Muscle layer of duodenum (tissue), 2 donors: ENCODE measurements around the gene TTC21A.

ENCODE experiments used
- H3K27ac ChIP-seq: one replicate; pipeline ENCODE4 v1.7.0; 2013; ENCODE audit warnings: mild to moderate bottlenecking, low read length
- H3K27me3 ChIP-seq: one replicate; pipeline ENCODE4 v1.7.0; 2013; ENCODE audit warnings: low read depth, mild to moderate bottlenecking, control low read depth, low read length
- H3K36me3 ChIP-seq, 2 donors: one replicate each; pipeline ENCODE4 v1.7.0; 2013; ENCODE audit warnings: low read length in 2 of 2, control low read depth in 1 of 2, mild to moderate bottlenecking in 1 of 2; ENCODE audit not compliant: insufficient read depth in 2 of 2, control insufficient read depth in 1 of 2
- H3K4me1 ChIP-seq, 2 donors: one replicate each; pipeline ENCODE4 v1.7.0; 2013; ENCODE audit warnings: low read length in 2 of 2, mild to moderate bottlenecking in 2 of 2, control low read depth in 1 of 2, moderate library complexity in 1 of 2; ENCODE audit not compliant: insufficient read depth in 2 of 2, control insufficient read depth in 1 of 2
- H3K4me3 ChIP-seq, 2 donors: one replicate each; pipeline ENCODE4 v1.7.0; 2013; ENCODE audit warnings: low read length in 2 of 2, low read depth in 1 of 2, mild to moderate bottlenecking in 1 of 2
- H3K9me3 ChIP-seq, 2 donors: one replicate each; pipeline ENCODE4 v1.7.0; 2013; ENCODE audit warnings: low read length in 2 of 2, control low read depth in 1 of 2, mild to moderate bottlenecking in 1 of 2; ENCODE audit not compliant: control insufficient read depth in 1 of 2
- donor health status: healthy.

TTC21A gene

DNA sequence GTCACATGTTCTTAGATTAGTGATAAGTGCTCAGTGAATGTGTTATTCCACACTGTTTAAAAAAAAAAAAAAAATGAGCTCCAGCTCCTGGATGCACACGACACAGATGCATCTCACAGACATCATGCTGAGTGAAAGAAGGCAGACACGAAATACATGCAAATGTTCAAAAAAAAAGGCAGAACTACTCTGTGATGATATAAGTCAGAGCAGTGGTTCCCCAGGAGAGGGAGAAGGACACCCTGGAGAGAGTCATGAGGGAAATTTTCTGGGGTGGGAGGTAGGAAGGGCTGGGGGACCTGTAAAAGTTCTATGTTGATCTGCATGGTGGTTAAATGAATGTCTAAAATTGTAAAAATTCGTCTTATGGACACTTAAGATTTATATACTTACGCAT, 41.6 kb downstream of the TTC21A start:
- Histone ChIP-seq H3K27me3 (no peaks in the 10 kb centered on the region), H3K4me3 (peak overlapping the region in 1 of 2 donors; percentile 88), H3K9me3 (no peaks in the 10 kb centered on the region), H3K4me1 (peaks cover 49 to 55% of the 10 kb centered on the region in 2 donors), H3K27ac (peak overlapping the region; percentile 95), H3K36me3 (peaks cover 31 to 43% of the 10 kb centered on the region in 2 donors)

DNA sequence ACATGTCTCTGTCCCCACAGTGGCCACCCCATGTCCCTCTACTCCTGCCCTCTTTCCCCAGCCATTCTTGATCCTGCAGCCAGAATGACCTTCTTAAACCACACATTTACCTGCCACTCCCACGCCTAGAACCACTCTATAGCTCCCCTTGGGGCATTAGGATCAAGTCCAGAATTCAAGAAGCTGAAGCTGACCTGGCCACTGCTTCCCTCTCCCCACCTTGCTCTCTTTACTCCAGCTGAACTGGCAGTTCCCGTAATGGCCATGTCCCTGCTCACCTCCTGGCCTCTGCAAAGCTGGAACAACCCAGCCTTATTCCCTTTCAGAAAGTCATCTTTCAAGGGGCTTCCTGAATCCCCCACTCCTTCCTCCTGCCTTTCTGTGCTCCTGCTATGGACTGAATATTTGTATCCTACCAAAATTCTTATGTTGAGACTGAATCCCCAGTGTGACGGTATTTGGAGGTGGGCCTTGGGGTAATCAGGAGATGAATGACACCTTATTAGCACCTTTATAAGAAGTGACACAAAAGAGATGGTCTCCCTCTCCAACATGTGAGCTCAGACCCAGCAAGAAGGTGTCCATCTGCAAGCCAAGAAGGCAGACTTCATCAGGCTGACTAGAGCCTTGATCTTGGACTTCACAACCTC, 42.1 kb downstream of the TTC21A start:
- Histone ChIP-seq H3K27me3 (no peaks in the 10 kb centered on the region), H3K4me3 (peak overlapping the region; percentile 88 to 96), H3K4me1 (peaks cover 49 to 55% of the 10 kb centered on the region in 2 donors), H3K27ac (peak overlapping the region; percentile 98), H3K9me3 (no peaks in the 10 kb centered on the region), H3K36me3 (peaks cover 26 to 37% of the 10 kb centered on the region in 2 donors)

DNA sequence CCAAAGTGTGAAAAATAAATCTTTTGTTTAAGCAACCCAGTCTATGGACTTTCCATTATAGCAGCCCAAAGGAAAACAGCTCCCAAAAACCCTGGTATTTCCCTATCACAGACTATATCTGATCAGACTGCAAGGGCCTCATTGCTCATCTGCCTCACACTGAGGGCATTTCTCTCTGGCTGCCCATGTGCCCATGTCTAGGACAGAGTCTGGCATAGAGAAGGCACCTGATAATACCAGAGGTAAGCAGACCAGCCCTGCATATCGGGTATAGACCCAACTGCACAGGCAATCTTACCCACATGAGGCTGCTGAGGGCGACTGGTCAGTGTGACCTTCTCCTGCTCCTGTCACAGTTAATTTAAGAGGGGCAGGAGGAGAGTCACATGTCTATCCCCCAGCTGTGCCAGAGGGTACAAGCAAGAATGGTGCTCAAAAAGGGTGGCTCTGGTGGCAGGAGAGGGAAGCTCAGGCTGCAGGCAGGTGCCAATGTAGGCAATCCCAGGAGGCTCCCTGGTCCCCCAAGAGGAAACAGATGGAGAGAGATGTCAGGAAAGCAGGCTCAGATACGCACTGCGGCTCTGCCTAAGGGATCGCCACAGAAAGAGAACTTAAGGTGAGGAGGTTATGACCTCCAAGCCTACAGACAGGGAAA, 42.8 kb downstream of the TTC21A start:
- H3K27ac ChIP-seq: peak overlapping the region; percentile 98
- no peaks in the 10 kb centered on the region for H3K27me3 ChIP-seq
- H3K36me3 ChIP-seq: peaks cover 19 to 31% of the 10 kb centered on the region in 2 donors
- no peaks in the 10 kb centered on the region for H3K9me3 ChIP-seq
- peak overlapping the region; percentile 88 to 96 for H3K4me3 ChIP-seq
- peaks cover 49 to 53% of the 10 kb centered on the region in 2 donors for H3K4me1 ChIP-seq

DNA sequence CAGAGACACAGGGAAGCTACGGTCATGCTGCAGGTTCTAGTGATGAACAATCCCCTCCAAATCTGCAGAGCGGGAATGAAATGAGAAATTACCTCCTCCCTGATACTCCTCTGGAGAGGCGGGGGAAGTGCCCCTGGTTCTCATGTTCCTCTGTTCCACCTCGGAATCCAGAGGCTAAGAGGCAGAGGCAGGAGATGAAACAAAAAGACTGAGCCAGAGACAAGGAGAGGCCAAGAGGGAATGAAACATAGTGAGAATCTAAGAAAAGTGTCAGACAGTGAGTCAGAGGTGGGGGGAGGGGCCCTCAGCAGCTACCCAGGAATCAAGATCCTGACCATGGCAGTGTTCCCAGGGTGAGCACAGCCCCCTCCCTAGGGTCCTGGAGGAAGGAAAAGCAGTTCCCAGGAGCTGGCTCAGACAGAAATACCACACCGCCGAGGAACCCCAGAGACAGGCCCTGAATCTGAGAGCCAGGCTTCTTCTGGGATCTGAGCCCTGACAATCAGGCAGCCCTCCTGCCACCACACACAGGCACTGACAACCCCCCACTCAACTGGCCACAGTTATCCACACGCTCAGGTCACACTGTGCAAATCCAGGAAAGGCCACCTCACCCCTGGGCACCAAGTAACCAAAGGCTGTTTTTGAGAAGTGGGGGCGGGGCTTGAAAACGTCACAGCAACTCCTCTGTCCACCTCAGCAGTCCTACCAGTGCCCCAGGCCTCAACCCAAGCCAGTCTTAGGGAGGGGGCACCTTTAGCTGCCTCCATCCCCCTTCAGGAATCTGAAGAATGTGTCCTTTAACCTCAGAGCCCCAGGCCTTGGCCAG, 43.5 kb downstream of the TTC21A start:
- peaks cover 12 to 24% of the 10 kb centered on the region in 2 donors for H3K36me3 ChIP-seq
- H3K4me1 ChIP-seq: peaks cover 45 to 46% of the 10 kb centered on the region in 2 donors

DNA sequence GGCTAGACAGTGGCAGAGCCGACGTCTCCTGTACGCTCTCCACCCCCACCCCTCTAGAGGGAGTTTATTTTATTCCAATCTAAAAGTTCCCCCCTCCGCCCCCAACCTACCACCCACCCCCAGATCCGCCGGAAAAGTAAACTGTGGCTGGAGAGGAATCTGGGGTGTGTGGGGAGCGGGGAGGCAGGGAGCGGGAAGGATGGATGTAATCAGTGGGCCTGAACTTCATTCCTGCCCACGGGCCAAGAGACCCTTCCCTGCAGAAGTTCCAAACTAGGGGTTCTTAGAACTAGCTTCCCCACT, 46.4 kb downstream of the TTC21A start:
- Histone ChIP-seq H3K4me1 (peaks cover 17 to 19% of the 10 kb centered on the region in 2 donors), H3K9me3 (no peaks in the 10 kb centered on the region), H3K27ac (peak overlapping the region; percentile 72), H3K27me3 (no peaks in the 10 kb centered on the region), H3K36me3 (peaks cover 5 to 21% of the 10 kb centered on the region in 2 donors), H3K4me3 (peak overlapping the region; percentile 26 to 46)

More for the DNA sequence above, 43.5 kb downstream of the TTC21A start:
- no peaks in the 10 kb centered on the region for H3K27me3 ChIP-seq
- peak overlapping the region; percentile 98 for H3K27ac ChIP-seq
- H3K9me3 ChIP-seq: no peaks in the 10 kb centered on the region
- H3K4me3 ChIP-seq: peak overlapping the region; percentile 88 to 96

DNA sequence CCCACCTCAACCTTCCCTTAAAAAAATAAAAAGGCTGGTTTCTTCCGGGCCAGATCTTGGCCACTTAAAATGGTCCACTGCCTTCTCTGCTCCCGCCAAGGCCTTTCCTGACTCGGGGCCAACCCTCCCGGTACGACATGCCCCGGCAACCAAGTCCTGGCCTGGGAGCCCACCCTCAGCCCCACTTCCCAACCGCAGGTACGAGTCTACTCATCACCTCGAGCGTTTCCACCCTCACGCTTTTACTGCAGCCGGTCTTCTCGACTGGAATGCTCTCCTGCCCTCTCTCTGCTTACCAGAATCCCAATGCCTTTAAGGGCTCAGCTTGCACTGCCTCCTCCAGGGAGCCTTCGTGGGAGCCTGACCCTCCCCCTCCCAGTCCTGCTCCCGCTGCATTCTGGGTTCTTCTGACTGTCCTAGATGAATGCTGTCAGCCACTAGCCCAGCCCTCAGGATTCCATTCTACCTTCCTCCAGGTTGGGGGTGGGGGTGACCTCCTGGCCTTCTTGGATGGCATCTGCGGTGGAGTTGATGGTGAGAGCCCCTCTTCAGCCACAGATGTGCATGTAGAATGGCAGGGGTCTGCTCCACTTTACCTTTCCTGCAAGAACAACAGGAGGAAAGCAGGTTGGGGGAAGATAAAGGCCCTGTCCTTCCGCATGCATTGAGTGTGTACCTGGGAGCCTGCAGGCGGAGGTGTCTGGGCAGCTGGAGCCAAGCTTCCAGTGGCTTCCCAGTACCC, 47.0 kb downstream of the TTC21A start:
- Histone ChIP-seq H3K27ac (peak overlapping the region; percentile 72), H3K36me3 (peaks cover 5 to 21% of the 10 kb centered on the region in 2 donors), H3K9me3 (no peaks in the 10 kb centered on the region), H3K4me3 (peak overlapping the region; percentile 26 to 46), H3K27me3 (no peaks in the 10 kb centered on the region), H3K4me1 (peaks cover 11 to 13% of the 10 kb centered on the region in 2 donors)

DNA sequence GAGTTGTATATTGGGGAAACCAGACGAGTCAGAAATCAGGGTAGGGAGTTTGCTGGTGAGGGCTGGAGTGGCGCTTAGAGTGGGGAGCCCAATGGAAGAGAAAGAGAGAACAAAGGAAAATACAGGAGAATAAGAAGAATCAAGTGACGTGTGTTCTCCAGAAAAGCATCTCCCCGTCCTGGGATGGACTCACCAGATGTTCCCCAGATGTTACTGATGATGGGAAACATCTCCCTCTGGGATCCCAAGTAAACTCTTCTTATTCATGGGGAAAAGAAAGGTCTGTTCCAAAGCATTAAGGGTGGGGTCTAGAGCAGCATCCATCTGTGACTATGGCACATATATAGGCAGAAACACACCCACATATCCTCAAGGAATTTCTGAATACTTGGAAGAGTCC, 48.9 kb downstream of the TTC21A start:
- Histone ChIP-seq H3K4me1 (no peaks in the 10 kb centered on the region), H3K4me3 (no peak overlapping the region), H3K27ac (no peak overlapping the region)

DNA sequence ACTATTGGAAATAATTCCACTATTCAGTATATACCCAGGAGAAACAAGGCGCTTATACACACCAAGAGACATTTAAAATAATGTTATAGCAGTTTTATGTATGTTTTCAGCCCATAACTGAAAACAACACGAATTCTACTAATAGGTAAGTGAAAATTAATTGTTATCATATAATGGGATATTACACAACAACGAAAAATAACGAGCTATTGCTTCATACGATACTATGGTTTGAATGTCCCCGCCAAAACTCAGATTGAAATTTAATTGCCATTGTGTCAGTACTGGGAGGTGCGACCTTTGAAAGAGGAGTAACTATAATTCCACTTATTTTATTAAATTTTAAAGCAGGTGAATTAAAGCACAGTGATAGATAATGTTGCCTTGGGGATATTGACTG, 49.9 kb downstream of the TTC21A start:
- no peaks in the 10 kb centered on the region for H3K27me3 ChIP-seq

More for the DNA sequence above, 48.9 kb downstream of the TTC21A start:
- peaks cover 0 to 17% of the 10 kb centered on the region in 2 donors for H3K36me3 ChIP-seq
- H3K27me3 ChIP-seq: no peaks in the 10 kb centered on the region
- H3K9me3 ChIP-seq: no peaks in the 10 kb centered on the region

DNA sequence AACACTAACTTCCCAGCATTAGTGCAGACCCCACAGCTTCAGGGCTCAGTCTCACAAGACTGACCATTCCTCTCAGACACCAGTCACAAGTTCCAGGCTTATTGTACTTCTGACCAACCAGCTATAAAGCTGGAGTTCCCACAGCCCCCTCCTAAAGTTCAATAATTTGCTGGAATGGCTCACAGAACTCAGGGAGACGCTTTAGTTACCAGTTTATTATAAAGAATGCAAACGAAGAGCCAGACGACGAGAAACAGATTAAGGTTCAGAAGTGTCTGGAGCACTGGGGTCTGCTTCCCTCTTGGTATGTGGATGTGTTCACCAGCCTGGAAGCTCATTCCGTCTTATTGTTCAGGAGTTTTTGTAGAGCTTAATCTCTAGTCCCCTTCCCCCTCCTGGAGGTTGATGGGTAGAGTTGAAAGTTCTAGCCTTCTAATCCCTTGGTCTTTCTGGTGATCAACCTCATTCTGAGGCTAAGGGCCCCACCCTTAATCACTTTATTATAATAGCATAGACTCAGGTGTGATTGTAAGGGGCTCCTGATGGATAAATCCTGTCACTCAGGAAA, 50.8 kb downstream of the TTC21A start:
- Histone ChIP-seq H3K4me1 (no peaks in the 10 kb centered on the region), H3K4me3 (no peak overlapping the region), H3K9me3 (no peaks in the 10 kb centered on the region), H3K27me3 (no peaks in the 10 kb centered on the region), H3K27ac (no peak overlapping the region), H3K36me3 (peaks cover 0 to under 1% of the 10 kb centered on the region in 2 donors)

More for the DNA sequence above, 49.9 kb downstream of the TTC21A start:
- no peaks in the 10 kb centered on the region for H3K4me1 ChIP-seq
- peaks cover 0 to 8% of the 10 kb centered on the region in 2 donors for H3K36me3 ChIP-seq
- H3K9me3 ChIP-seq: no peaks in the 10 kb centered on the region
- no peak overlapping the region for H3K4me3 ChIP-seq
- H3K27ac ChIP-seq: no peak overlapping the region

DNA sequence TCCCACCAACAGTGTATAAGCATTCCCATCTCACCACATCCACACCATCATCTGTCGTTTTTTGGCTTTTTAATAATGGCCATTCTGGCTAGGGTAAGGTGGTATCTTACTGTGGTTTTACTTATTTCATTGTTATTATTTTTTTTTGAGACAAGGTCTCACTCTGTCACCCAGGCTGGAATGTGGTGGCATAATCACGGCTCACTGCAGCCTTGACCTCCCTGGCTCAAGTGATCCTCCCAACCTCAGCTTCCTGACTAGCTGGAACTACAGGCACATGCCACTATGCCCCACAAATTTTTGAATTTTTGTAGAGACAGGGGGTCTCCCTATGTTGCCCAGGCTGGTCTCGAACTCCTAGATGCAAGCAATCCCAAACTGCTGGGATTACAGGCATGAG, 56.9 kb downstream of the TTC21A start:
- no peak overlapping the region for H3K27ac ChIP-seq
- peaks cover 0 to 3% of the 10 kb centered on the region in 2 donors for H3K36me3 ChIP-seq
- H3K4me1 ChIP-seq: peaks cover 0 to 4% of the 10 kb centered on the region in 2 donors
- no peaks in the 10 kb centered on the region for H3K9me3 ChIP-seq
- H3K27me3 ChIP-seq: no peaks in the 10 kb centered on the region
- no peak overlapping the region for H3K4me3 ChIP-seq
